Activated naive CD4-positive, alpha-beta T cell treated with anti-CD3 and anti-CD28 coated beads for 36 hours (primary cell): ENCODE data around the gene HS3ST5. TPM values are rescaled to one million over a fixed set of nuclear protein-coding genes. Genes with fewer than 3 reads are reported as not detected.

Experiments used
- CTCF ChIA-PET: fragments of 350-600 bp; sonication (Branson Sonifier 250); formaldehyde crosslinking; loops from one replicate; lab custom pipeline; 2021; ENCODE audit warnings: antibody characterized with exemption; lab: Charles Lee
- DNase-seq: peaks from one replicate; pipeline ENCODE4 v3.0.0-alpha.2; 2020
- H3K27ac Mint-ChIP-seq: one replicate; pipeline ENCODE4 v1.8.0; 2021; ENCODE audit warnings: mild to moderate bottlenecking, mixed read lengths
- H3K27me3 Mint-ChIP-seq: one replicate; pipeline ENCODE4 v1.8.0; 2021; ENCODE audit warnings: low read depth, mixed read lengths
- H3K36me3 Mint-ChIP-seq: one replicate; pipeline ENCODE4 v1.8.0; 2021; ENCODE audit warnings: low read depth, mixed read lengths
- H3K4me1 Mint-ChIP-seq: one replicate; pipeline ENCODE4 v1.8.0; 2021; ENCODE audit warnings: low read depth, mixed read lengths
- H3K4me3 Mint-ChIP-seq: one replicate; pipeline ENCODE4 v1.8.0; 2021; ENCODE audit warnings: mild to moderate bottlenecking, moderate library complexity, mixed read lengths
- H3K9me3 Mint-ChIP-seq: one replicate; pipeline ENCODE4 v1.8.0; 2021; ENCODE audit warnings: mixed read lengths
- intact Hi-C: fragments of 100-400 bp; cut with micrococcal nuclease; formaldehyde crosslinking; loops from one replicate; pipeline ENCODE4 v1.15.1; 2023
- total RNA-seq, 2 experiments: library from RNA; stranded (reverse); gene quantifications; one replicate each; pipeline ENCODE4 v1.2.3, GENCODE V29; 2021

HS3ST5 gene
- total RNA-seq, 2 experiments from 2014 or later: not detected

DNA sequence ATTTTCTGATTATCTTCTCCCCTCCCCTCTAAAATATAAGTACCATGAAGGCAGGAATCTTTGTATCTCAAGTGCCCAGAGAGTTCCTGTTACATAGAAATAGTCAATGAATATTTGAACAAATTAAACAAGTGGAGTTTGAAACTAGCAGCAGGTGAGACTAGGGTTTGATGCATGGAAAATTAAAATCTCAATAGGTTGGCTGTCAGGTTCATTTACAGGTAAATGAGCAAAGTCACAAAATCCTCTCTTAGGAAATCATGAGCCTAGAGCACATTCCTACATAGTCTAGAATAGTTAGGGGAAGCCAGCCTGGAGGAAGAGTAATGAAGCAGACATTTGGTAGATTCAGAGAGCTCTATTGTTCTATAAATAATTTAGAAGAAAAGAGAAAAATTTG, 140.4 kb downstream of the HS3ST5 start:
- CTCF ChIA-PET: no interaction called here
- intact Hi-C loops: no loop called here
- Mint-ChIP-seq H3K9me3 (peaks cover 2% of the 10 kb centered on the region), H3K27ac (no peak overlapping the region), H3K4me1 (no peaks in the 10 kb centered on the region), H3K4me3 (no peak overlapping the region), H3K27me3 (peaks cover 5% of the 10 kb centered on the region), H3K36me3 (no peaks in the 10 kb centered on the region)
- DNase-seq: no peak

DNA sequence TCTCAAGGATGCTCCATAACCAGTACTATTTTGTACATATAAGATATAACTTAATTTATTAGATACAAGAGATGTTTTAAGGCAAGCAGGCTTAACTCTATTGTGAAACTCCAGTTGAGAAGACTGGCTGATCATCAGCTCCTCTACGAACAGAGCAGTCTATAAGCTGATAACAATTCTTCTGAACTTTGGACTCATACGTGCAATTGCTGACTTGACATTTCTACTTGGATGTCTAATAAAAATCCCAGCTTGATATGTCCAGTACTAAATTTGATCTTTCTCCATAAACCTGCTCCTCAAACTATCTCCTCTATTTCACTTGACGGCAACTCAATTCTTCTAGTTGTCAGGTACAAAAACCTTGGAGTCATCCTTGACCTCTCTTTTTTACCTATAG, 141.9 kb downstream of the HS3ST5 start:
- no peaks in the 10 kb centered on the region for H3K4me1 Mint-ChIP-seq
- H3K27ac Mint-ChIP-seq: no peak overlapping the region
- intact Hi-C loops: no loop called here
- no peak for DNase-seq
- H3K9me3 Mint-ChIP-seq: peaks cover 2% of the 10 kb centered on the region
- H3K36me3 Mint-ChIP-seq: no peaks in the 10 kb centered on the region
- H3K4me3 Mint-ChIP-seq: no peak overlapping the region
- CTCF ChIA-PET: no interaction called here
- H3K27me3 Mint-ChIP-seq: peaks cover 5% of the 10 kb centered on the region

DNA sequence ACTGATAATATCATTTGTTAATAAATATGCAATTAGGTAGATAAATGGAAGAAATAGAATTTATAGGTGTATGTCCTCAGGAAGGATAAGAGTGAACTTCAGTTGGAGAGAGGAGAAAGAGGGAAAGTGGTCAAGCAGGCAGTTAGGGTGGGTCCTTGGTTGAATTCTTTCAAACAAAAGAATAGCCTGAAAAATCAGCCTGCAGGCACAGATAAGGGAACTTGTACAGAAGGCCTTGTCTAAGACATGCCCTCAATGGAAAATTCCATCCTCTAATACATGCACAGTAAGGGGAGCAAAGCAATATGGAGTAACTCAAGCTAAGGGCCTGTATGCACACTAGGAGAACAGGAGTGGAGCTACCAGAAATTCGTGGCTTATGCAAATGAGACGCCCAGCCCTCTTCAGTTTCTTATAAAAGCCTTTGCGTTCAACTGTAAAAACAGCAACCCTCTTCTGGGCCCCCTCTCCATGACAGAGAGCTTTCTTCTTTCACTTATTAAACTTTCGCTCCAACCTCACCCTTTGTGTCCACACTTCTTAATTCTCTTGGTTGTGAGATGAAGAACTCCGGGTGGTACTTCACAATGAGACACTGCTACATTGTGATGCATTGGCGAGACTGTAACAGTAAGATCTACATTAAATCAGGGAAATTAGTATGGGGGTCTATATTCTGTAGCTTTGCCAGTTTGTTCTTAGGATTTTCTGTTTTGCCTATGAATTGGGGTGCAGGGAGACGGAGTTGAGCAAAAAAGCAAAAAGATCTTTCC, 147.0 kb downstream of the HS3ST5 start:
- intact Hi-C loops: no loop called here
- H3K9me3 Mint-ChIP-seq: no peaks in the 10 kb centered on the region
- no peak for DNase-seq
- no peaks in the 10 kb centered on the region for H3K36me3 Mint-ChIP-seq
- no peaks in the 10 kb centered on the region for H3K4me1 Mint-ChIP-seq
- H3K27ac Mint-ChIP-seq: peak overlapping the region; percentile 5
- H3K27me3 Mint-ChIP-seq: no peaks in the 10 kb centered on the region
- no peak overlapping the region for H3K4me3 Mint-ChIP-seq
- CTCF ChIA-PET: no interaction called here

DNA sequence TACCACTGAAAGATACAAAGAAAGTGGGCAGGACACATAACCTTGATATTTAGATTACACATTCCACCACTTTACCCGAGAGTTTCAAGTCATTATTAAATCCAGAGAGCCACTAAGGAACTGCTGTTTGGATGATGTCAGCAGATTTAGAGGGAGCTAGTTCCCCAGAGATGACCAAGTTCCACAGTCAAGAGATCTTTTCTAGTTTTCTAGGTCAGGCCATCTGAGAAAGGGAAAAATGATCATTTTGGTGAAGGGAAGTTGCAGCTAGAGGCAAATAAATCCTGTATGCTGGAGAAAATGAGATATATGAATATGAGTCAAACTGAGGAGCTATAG, 147.8 kb downstream of the HS3ST5 start:
- Mint-ChIP-seq H3K9me3 (no peaks in the 10 kb centered on the region), H3K27me3 (no peaks in the 10 kb centered on the region), H3K36me3 (no peaks in the 10 kb centered on the region), H3K27ac (no peak overlapping the region), H3K4me1 (no peaks in the 10 kb centered on the region), H3K4me3 (no peak overlapping the region)
- intact Hi-C loops: no loop called here
- CTCF ChIA-PET: no interaction called here
- no peak for DNase-seq

DNA sequence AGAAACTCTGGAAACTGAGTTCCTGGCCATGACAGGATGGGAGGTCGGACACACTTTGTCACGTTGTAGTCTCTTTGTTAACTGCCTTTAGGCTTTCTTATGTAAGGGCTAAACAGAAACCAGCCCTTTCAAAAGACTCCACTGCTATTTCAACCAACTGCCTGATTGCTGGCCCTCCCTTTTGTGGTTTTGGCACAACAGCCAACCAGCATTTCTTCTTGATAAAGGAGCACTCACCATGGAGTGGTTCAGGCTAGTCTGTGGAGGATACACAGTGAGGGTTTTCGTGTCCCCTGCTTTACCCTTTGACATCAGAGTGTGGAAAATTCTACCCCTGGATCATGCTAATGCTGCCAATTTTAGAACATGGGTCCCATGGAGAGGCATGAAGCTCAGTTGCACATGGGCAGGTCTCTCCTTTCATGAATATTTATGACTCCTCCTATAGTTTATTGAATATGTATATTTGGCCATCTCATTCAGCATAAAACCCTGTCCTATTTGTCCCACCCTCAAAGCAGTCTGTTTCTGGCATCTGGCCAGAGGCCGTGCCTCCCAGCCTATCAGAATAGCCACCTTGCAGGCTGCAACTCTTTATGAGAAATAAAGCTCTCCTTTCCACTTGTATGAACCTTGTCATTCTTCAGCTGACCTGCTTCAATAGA, 148.3 kb downstream of the HS3ST5 start:
- DNase-seq: no peak
- intact Hi-C loops: no loop called here
- no peak overlapping the region for H3K4me3 Mint-ChIP-seq
- H3K27me3 Mint-ChIP-seq: no peaks in the 10 kb centered on the region
- no peaks in the 10 kb centered on the region for H3K9me3 Mint-ChIP-seq
- H3K36me3 Mint-ChIP-seq: no peaks in the 10 kb centered on the region
- H3K4me1 Mint-ChIP-seq: no peaks in the 10 kb centered on the region
- CTCF ChIA-PET: no interaction called here
- no peak overlapping the region for H3K27ac Mint-ChIP-seq

DNA sequence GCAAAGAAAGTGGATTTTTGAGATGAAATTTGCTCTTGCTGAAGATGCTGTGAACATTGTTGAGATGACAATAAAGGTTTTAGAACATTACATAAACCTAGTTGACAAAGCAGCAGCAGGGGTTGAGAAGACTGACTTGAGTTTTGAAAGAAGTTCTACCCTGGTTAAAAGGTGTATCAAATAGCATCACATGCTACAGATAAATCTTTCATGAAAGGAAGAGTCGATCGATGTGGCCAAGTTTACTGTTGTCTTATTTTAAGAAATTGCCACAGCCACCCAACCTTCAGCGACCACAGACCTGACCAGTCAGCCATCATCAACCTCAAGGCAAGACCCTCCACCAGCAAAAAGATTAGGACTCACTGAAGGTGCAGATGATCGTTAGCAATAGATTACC, 155.3 kb downstream of the HS3ST5 start:
- no peak overlapping the region for H3K27ac Mint-ChIP-seq
- intact Hi-C loops: no loop called here
- no peak overlapping the region for H3K4me3 Mint-ChIP-seq
- no peaks in the 10 kb centered on the region for H3K9me3 Mint-ChIP-seq
- peaks cover 5% of the 10 kb centered on the region for H3K27me3 Mint-ChIP-seq
- H3K4me1 Mint-ChIP-seq: no peaks in the 10 kb centered on the region
- no peaks in the 10 kb centered on the region for H3K36me3 Mint-ChIP-seq
- CTCF ChIA-PET: no interaction called here
- no peak for DNase-seq

DNA sequence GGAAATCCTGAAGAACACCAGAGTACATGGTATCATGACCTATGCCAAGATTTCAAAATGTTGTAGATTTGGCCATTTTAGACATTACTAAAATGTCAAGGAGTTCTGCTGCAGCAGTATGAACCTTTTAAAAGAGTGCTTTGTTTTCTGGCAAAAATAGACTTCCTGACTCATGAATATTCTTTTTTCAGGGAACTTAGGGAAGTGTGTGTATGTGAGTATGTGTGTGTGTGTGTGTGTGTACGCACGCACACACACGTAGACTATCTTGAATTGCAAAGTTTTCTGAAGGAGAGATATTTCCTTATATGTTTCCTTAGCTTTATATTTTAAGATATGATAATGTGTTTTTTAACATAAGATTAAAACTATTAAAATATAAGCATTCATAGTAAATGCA, 161.2 kb downstream of the HS3ST5 start:
- H3K36me3 Mint-ChIP-seq: no peaks in the 10 kb centered on the region
- no peaks in the 10 kb centered on the region for H3K4me1 Mint-ChIP-seq
- intact Hi-C loops: no loop called here
- CTCF ChIA-PET: no interaction called here
- peaks cover 2% of the 10 kb centered on the region for H3K27me3 Mint-ChIP-seq
- no peak overlapping the region for H3K4me3 Mint-ChIP-seq
- H3K9me3 Mint-ChIP-seq: no peaks in the 10 kb centered on the region
- DNase-seq: no peak
- no peak overlapping the region for H3K27ac Mint-ChIP-seq

DNA sequence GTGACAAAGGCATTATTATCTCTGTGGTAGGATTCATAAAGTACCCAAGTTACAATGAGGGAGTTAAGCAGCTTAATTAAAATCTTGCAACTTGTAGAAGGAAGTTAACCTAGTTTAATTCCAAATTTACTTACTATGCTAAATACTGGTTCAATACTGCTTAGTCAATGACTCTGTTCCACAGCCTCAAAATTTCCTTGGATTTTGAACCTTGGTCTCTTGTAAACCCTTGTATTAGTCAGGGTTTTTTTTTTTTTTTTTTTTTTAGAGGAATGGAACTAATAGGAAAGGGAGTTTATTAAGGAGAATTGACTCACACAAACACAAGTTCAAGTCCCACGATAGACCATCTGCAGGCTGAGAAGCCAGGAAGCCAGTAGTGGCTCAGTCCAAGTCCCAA, 163.4 kb downstream of the HS3ST5 start:
- H3K36me3 Mint-ChIP-seq: no peaks in the 10 kb centered on the region
- H3K27ac Mint-ChIP-seq: no peak overlapping the region
- CTCF ChIA-PET: no interaction called here
- DNase-seq: no peak
- no peak overlapping the region for H3K4me3 Mint-ChIP-seq
- intact Hi-C loops: no loop called here
- peaks cover 2% of the 10 kb centered on the region for H3K27me3 Mint-ChIP-seq
- H3K9me3 Mint-ChIP-seq: no peaks in the 10 kb centered on the region
- H3K4me1 Mint-ChIP-seq: no peaks in the 10 kb centered on the region

DNA sequence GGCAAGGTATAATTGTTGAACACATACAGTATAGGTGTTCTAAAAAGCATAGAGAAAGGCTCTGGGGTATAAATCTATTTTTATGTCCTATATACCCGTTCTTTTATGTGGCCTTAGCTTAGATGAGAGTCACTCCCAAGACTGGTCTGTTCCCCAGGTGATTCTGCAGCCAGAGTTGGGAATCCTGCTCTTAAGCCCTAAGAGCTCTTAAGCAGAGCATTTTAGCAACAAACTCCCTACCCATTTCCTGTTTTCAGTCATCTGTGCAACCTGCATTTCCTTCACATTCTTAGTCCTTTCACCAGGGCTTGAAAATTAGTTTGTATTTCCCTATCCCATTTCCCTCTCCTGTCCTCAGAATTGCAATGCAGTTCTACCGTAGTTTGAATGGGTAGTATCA, 166.1 kb downstream of the HS3ST5 start:
- Mint-ChIP-seq H3K4me1 (no peaks in the 10 kb centered on the region), H3K4me3 (no peak overlapping the region), H3K27me3 (no peaks in the 10 kb centered on the region), H3K36me3 (no peaks in the 10 kb centered on the region), H3K27ac (no peak overlapping the region), H3K9me3 (no peaks in the 10 kb centered on the region)
- intact Hi-C loops: no loop called here
- DNase-seq: no peak
- CTCF ChIA-PET: no interaction called here

DNA sequence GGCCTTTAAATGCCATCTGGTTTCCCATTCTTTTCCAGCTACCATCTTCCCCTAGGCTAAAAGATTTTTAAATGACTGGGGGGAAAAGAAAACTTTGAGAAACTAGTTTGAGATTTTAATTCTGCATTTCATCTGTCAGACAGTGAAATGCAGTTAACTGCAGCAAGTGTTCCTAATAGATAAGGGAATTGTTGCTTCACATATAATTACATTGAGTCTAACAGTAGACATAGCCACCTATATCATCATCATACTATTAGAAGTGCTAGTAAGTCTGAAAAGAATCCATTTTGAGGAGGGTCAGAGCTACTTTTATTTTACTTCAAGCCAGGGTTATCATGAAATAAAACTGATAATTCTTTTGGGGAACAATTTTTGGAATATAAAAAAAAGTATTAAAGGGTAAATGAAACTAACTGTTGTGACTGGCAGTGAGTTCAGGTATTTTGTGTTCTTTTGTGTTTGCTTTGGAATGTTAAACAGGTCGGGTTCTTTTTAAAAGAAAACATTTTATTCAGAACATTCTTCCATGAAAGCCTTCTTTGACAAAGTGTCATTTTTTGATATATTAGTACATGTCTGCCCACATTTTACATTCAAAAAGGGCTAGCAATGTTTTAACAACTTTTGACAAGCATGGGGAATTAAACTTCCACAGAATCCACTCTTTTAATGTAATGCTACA, 170.1 kb downstream of the HS3ST5 start:
- Mint-ChIP-seq H3K27me3 (peaks cover 2% of the 10 kb centered on the region), H3K4me3 (no peak overlapping the region), H3K27ac (no peak overlapping the region), H3K9me3 (no peaks in the 10 kb centered on the region), H3K36me3 (no peaks in the 10 kb centered on the region), H3K4me1 (no peaks in the 10 kb centered on the region)
- intact Hi-C loops: no loop called here
- DNase-seq: no peak
- CTCF ChIA-PET: no interaction called here

DNA sequence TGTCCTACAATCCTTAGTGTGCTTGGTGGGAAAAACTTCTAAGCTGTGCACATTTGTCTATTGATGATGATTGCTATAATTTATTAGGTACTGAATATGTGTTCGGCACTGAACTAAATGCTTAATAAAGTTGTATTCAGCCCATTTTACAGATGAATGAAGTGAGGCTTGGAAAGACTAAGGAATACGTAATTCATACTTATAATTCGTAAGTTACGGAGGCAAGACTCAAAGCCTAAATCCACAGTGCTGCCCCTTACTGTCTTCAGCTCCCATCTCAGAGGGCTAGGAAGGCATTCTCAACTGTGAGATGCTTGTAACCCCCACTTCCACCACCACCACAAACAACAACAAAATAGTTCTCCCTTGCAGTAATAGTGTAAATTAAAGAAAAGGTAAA, 171.3 kb downstream of the HS3ST5 start:
- intact Hi-C loops: no loop called here
- no peak for DNase-seq
- Mint-ChIP-seq H3K4me3 (no peak overlapping the region), H3K27ac (no peak overlapping the region), H3K9me3 (no peaks in the 10 kb centered on the region), H3K36me3 (no peaks in the 10 kb centered on the region), H3K4me1 (no peaks in the 10 kb centered on the region), H3K27me3 (peaks cover 2% of the 10 kb centered on the region)
- CTCF ChIA-PET: no interaction called here

DNA sequence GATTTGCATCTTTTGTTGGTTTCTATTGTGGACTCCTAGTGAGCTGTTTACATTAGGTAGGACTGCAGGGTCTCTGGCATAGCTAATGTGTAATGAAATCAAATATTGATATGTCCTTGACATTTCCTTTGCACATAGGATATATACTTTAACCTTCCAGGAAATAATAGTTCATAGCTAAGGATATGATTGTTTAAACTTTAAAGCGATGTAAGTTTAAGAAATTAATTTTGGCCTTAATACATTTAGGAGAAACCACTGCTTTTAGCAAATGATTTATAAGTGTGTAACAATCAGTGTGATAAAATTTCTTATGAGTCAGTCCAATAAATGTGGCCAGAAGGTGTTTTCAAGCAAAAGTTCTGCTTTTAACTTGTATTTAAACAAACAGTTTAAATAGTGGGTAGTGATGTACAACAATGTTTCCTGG, 171.8 kb downstream of the HS3ST5 start:
- Mint-ChIP-seq H3K4me1 (no peaks in the 10 kb centered on the region), H3K4me3 (no peak overlapping the region), H3K9me3 (no peaks in the 10 kb centered on the region), H3K27me3 (peaks cover 2% of the 10 kb centered on the region), H3K36me3 (no peaks in the 10 kb centered on the region), H3K27ac (no peak overlapping the region)
- DNase-seq: no peak
- CTCF ChIA-PET: no interaction called here
- intact Hi-C loops: no loop called here

DNA sequence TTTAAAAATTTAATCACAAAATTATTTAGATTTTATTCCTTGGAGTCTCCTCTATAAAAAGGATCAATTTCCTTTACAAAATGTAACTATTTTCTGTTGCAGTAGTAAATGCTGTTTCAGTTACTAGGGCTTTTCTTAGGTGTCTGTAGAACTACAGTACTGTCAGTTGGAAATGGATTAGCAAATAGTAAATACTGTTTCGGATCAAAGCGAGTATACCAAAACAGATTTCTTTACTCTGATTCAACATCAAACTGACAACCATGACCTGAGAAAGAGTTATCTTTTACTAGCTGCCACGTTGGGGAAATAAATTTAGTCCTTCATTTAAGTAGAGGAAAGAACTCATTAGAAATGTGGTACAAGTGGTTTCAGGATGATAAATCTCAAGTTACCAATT, 172.5 kb downstream of the HS3ST5 start:
- H3K27me3 Mint-ChIP-seq: peaks cover 5% of the 10 kb centered on the region
- H3K9me3 Mint-ChIP-seq: no peaks in the 10 kb centered on the region
- no peak overlapping the region for H3K27ac Mint-ChIP-seq
- no peaks in the 10 kb centered on the region for H3K36me3 Mint-ChIP-seq
- no peak overlapping the region for H3K4me3 Mint-ChIP-seq
- CTCF ChIA-PET: interaction anchor here (1.0 kb wide), 1 partner anchor 135 kb away, joined by 3 read pairs; no protein-coding TSS in a partner anchor
- no peak for DNase-seq
- no peaks in the 10 kb centered on the region for H3K4me1 Mint-ChIP-seq
- intact Hi-C loops: no loop called here
